ENCODE results near the gene NHLRC4. TPM values are rescaled to one million over a fixed set of nuclear protein-coding genes. Genes with fewer than 3 reads are reported as not detected.

Gene NHLRC4
- total and polyA plus RNA-seq, 2 of the 8 experiments (the other 6 are each of a cell fraction or from before 2014, with no cell fraction given): 0.60 to 0.76 TPM

- no peaks in the 10 kb centered on the region for H3K9me3 ChIP-seq (ENCODE audit: insufficient read depth in 2 of 2, low read depth in 1 of 2, low read length in 1 of 2)
These were observed 50.2 kb downstream of the NHLRC4 start for GRCh38 chr16:616733-617586.

More at GRCh38 chr16:616733-617586, 50.2 kb downstream of the NHLRC4 start:
- Histone ChIP-seq H3K23ac (ENCODE audit: insufficient read length) (no peak overlapping the region), H3K9ac (replicated peaks in 1 of 4; ENCODE audit: extremely low read depth in 1 of 4, low read depth in 3 of 4, low read length in 3 of 4) (no peak overlapping the region), H2AFZ (ENCODE audit: low read length) (no peak overlapping the region), H3K79me1 (ENCODE audit: low read depth, low read length) (peaks cover 6% of the 10 kb centered on the region), H3K27ac (ENCODE audit: low read depth, low read length) (no peak overlapping the region), H3K27me3 (replicated peaks in 1 of 4; ENCODE audit: control insufficient read depth in 3 of 4, extremely low read depth in 1 of 4, insufficient read depth in 3 of 4, low read length in 3 of 4) (no peaks in the 10 kb centered on the region), H3K14ac (ENCODE audit: insufficient read length) (no peak overlapping the region), H4K20me1 (replicated peaks in 1 of 2; ENCODE audit: control insufficient read depth in 1 of 2, insufficient read depth in 2 of 2, low read length in 2 of 2) (peaks cover 4% of the 10 kb centered on the region in 2 experiments), H3K4me2 (ENCODE audit: insufficient read depth in 1 of 2, low read depth in 2 of 2, low read length in 2 of 2) (no peak overlapping the region), H3K4me1 (replicated peaks in 1 of 4; ENCODE audit: control insufficient read depth in 3 of 4, insufficient read depth in 4 of 4, low read length in 3 of 4) (peaks cover 0 to 5% (median under 1%) of the 10 kb centered on the region in 4 experiments; a peak in 2 of 7 replicates), H2AK5ac (ENCODE audit: low read depth, low read length) (no peak overlapping the region), H3K23me2 (ENCODE audit: low read depth, low read length) (no peaks in the 10 kb centered on the region), H2BK120ac (replicated peaks; ENCODE audit: low read depth, low read length) (no peak overlapping the region), H3K4me3 (ENCODE audit: extremely low read depth in 1 of 4, insufficient read depth in 2 of 4, low read depth in 3 of 4, low read length in 4 of 4) (no peak overlapping the region), H4K91ac (replicated peaks; ENCODE audit: insufficient read length, low read length) (no peak overlapping the region), H2BK20ac (ENCODE audit: low read length) (no peak overlapping the region), H2BK15ac (ENCODE audit: low read length) (no peak overlapping the region), H3K4ac (replicated peaks; ENCODE audit: insufficient read length, low read depth, low read length) (no peak overlapping the region), H3K18ac (ENCODE audit: extremely low read depth, low read length) (no peak overlapping the region), H3K36me3 (ENCODE audit: control insufficient read depth in 2 of 4, insufficient read depth in 4 of 4, low read length in 3 of 4) (no peaks in the 10 kb centered on the region; a peak in 1 of 8 replicates), H4K5ac (ENCODE audit: insufficient read length, low read depth, low read length) (no peak overlapping the region), H2BK5ac (ENCODE audit: low read depth, low read length) (no peak overlapping the region), H3K79me2 (ENCODE audit: control insufficient read depth in 1 of 2, insufficient read depth in 2 of 2, low read length in 2 of 2) (no peaks in the 10 kb centered on the region), H2BK12ac (ENCODE audit: low read depth, low read length) (no peak overlapping the region), H4K8ac (ENCODE audit: extremely low read depth, insufficient read depth, low read length) (no peak overlapping the region), H3K56ac (replicated peaks; ENCODE audit: insufficient read length, low read depth, low read length) (no peak overlapping the region)
- ChIA-PET CTCF (ENCODE audit: partially characterized antibody) (interaction anchor here (1.3 to 2.5 kb wide), 2 partner anchors 11 to 17 kb away, joined by 3 to 7 read pairs; no protein-coding TSS in a partner anchor), POLR2A (ENCODE audit: partially characterized antibody) (no interaction called here)
- FAIRE-seq: no peak
- DNase-seq (ENCODE audit: low read depth in 1 of 2, low spot score in 2 of 2): no peak
- TF ChIP-seq BRCA1 (IDR thresholded peaks at IDR 0.05; ENCODE audit: low read depth, low read length) (no peak), BCL11A (IDR thresholded peaks at IDR 0.05; ENCODE audit: low read depth in 2 of 2, low read length in 2 of 2) (no peak), TAF1 (IDR thresholded peaks at IDR 0.05; ENCODE audit: low read depth, low read length) (no peak), SP2 (IDR thresholded peaks at IDR 0.05; ENCODE audit: low read length) (no peak), CHD2 (IDR thresholded peaks at IDR 0.05; ENCODE audit: low read length) (no peak), POU5F1 (IDR thresholded peaks at IDR 0.05; ENCODE audit: low read depth, low read length) (no peak), SIN3A (conservative IDR thresholded peaks at IDR 0.05 in 1 of 2, IDR thresholded peaks at IDR 0.05 in 1 of 2; ENCODE audit: low read depth in 1 of 2, low read length in 2 of 2) (no peak)
- WGBS, 2 experiments (ENCODE audit: extremely low coverage in 1 of 2, insufficient coverage in 1 of 2, insufficient read length in 1 of 2, insufficient replicate concordance in 2 of 2, low coverage in 1 of 2, low lambda C conversion rate in 2 of 2, missing lambda C conversion rate in 1 of 2): 94% methylated on average over 33 of the region's 39 CpGs; no CpG with 5 or more reads in 1 of the 2 experiments

Data from H1 (cell line).